ENCODE data around the gene CNTNAP2.

Gene CNTNAP2

DNA sequence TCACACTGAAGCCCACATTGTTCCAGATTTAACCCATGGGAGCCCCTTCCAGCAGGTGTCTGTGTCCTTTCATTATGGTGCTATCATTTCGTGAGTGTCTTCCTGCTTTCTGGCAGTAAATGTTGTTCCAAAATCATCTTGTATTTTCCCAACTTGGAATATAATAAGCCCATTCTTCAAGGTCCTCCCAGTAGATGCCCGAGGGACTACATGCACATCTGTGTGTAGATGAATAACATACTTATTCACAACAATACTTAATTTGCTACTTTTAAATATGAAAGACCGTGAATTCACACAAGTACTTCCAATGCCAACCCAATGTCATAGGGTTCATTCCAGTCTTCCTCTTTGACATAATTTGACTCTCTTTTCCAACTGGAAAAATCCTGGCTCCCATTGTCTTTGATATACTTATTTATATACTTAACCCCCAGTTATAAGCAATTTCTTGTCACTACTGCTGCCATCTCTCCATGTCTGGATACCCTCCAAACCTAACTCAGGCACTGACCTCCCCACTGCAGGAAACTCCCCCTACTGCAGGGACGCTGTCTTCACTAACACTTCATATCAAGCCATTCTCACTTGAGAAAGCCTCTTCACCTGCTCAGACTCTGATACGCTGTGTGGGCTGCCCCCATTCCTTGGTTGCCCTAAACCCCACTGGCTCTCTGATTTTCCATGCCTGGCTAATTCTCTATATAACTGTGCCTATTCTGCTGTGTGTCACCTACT lies 1119.2 kb downstream of the CNTNAP2 start:
- DNase-seq (ENCODE audit: low read depth, low spot score) = no peak

DNA sequence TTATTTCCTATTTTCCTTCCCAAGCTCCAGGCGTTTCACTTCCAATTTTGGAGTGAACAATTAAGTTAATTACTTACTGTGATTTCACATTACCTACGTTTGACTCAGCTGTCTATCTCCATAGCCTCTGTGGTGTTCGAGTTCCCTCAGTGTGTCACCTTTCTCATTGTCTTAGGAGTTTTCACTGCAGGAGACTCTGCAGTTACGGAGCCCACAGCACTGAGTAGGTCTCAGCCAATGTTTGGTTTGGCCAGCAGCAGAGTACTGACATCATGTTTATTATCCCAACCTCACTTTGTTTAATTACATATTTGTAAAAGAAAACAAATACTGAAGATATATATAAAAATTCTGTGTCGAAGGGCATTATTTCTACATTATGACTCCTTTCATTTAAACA lies 1123.9 kb downstream of the CNTNAP2 start:
- DNase-seq (ENCODE audit: low read depth, low spot score) = no peak

DNA sequence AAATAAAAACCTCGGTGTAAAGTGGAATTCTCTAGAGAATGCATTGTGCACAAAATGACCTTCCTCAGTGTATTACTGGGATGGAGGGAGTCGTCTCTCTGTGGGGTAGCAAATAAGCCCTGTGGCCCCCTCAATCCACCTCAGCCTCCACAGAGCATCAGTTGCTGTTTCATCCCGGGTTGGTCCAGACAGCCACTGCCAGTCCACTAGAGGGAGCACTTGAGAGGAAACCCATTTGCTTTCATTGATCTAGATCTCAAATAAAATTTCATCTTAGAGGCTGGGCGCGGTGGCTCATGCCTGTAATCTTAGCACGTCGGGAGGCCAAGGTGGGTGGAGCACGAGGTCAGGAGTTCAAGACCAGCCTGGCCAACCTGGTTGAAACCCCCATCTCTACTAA lies 1128.7 kb downstream of the CNTNAP2 start:
- no peak for DNase-seq (ENCODE audit: low read depth, low spot score)

- no peak for DNase-seq (ENCODE audit: low read depth, low spot score)
Observed at GRCh38 chr7:147249956-147250355, 1133.4 kb downstream of the CNTNAP2 start.

DNA sequence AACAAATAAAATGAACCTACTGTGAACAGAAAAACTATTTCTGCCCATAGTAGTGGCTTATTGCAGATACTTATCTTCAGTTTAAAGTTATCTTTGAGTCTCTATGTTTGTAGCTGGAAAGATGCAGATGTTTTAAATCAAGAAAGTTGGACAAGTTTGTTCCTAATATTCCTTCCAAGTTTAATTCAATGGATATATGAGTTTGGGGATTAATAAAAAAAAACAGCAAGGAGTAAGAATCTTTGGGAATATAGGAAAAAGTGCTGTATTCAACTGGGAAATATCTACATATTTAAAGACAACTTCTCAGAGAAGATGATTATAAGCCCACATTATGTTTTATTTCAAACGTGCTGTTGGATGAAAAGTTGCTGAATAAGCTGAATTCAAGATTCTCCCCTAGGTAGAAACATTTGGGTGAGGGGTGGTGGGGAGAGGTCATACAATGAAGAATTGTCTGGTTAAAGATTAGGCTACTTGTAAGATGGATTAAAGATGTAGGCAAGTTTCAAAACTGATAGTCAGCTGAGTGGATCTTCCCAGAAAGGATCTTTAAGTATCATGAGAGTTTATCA lies 1135.2 kb downstream of the CNTNAP2 start:
- DNase-seq (ENCODE audit: low read depth, low spot score) = no peak

DNA sequence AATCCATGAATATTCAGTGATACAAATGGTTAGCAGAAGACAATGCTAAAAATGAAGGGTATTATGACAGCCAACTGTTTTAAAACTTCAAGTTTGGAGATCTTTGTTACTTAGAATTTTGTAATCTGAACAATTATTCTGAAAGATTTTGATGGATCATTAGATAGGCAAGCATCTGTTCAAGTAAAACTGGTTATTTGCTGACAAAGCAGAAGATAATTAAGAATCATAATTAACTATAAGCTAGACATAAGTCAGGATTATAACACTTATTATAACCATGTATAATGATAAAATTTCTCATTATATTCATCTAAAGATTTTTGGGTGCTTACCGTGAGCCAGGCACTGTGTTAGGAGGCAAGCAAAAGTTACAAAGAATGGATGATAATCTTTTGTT lies 1145.1 kb downstream of the CNTNAP2 start:
- no peak for DNase-seq (ENCODE audit: low read depth, low spot score)

DNA sequence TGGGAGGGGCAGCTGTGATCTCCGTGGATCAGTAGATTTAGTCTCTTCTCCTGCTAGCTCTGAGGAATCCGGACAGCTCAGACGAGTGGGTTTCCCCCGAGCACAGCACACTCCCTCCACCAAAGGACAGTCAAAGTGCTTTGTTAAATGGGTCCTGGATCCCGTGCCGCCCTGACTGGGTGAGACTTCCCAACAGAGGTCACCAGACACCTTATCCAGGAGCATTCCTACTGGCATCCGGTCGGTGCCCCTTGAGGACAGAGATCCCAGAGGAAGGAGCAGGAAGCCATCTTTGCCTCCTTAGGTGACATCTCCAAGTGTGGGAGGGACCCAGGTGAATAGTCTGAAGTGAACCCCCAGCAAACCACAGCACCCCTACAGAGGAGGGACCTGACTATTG lies 1148.9 kb downstream of the CNTNAP2 start:
- no peak for DNase-seq (ENCODE audit: low read depth, low spot score)

DNA sequence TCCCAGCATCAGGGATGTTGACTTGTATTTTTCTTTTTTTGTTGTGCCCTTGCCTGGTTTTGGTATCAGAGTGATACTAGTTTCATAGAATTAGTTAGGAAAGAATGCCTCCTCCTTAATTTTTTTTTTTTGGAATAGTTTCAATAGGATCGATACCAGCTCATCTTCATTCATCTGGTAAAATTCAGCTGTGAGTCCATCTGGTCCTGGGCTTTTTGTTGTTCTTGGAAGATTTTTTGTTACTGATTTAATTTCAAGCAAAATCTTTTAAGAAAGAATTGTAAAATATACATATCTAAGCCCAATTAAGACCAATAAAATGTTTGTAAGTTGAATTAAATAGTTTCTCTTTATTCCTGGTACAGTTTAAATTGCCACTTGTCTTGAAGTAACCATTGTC lies 1159.5 kb downstream of the CNTNAP2 start:
- no peak for DNase-seq (ENCODE audit: low read depth, low spot score)

DNA sequence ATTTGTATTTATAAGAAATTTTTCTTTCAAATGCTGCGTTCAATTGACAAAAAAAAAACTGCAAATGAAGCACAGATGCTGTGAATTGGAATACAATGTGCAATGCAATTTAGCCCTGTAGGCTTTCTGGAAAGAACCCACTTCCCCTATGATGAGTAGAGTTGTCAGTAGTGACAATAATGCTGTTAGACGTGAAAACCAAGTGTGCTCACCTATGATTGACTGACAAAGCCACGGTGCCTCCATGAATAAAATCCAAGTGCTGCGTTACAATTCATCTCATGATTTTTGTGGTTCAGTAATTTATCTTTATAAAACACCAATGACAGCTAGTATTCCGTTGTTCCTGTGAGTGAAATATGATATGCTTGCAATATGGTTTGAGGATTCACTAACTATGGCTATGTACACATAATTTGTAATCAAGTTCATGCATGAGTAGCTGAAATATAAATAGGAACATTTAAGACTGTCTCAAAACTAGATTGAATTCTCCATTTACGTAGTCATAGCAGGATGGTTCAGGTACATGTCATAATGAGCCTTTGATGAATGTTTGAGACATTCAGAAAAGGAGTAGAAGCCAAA lies 1160.3 kb downstream of the CNTNAP2 start:
- DNase-seq (ENCODE audit: low read depth, low spot score) = no peak

GRCh38 chr7:147279514-147279913 lies 1162.9 kb downstream of the CNTNAP2 start:
- DNase-seq (ENCODE audit: low read depth, low spot score) = no peak

- DNase-seq (ENCODE audit: low read depth, low spot score) = no peak
Observed at GRCh38 chr7:147279964-147280374, 1163.4 kb downstream of the CNTNAP2 start.

- no peak for DNase-seq (ENCODE audit: low read depth, low spot score)
Observed at GRCh38 chr7:147282204-147282603, 1165.6 kb downstream of the CNTNAP2 start.

- no peak for DNase-seq (ENCODE audit: low read depth, low spot score)
Observed at GRCh38 chr7:147296201-147296600, 1179.6 kb downstream of the CNTNAP2 start.

- DNase-seq (ENCODE audit: low read depth, low spot score) = no peak
Observed at GRCh38 chr7:147296986-147297385, 1180.4 kb downstream of the CNTNAP2 start.

- no peak for DNase-seq (ENCODE audit: low read depth, low spot score)
Observed at GRCh38 chr7:147298611-147299043, 1182.0 kb downstream of the CNTNAP2 start.

GRCh38 chr7:147300293-147300692 lies 1183.7 kb downstream of the CNTNAP2 start:
- no peak for DNase-seq (ENCODE audit: low read depth, low spot score)

GRCh38 chr7:147304376-147304775 lies 1187.8 kb downstream of the CNTNAP2 start:
- no peak for DNase-seq (ENCODE audit: low read depth, low spot score)

DNA sequence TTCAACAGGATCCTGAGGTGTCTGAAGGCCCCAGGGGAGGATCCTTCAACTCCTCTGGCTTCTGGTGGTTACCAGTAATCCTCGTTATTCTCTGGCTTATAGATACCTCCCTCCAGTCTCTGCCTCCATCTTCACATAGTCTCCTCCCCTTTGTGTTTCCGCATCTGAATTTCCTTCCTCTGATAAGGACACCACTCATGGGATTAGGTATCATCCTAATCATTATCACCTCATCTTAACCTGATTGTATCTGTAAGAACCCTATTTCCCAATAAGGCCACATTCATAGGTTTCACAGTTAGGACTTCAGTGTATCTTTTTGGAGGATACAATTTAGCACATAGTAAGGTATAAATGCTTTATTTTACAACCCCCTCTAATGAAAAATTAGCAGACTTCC lies 1189.2 kb downstream of the CNTNAP2 start:
- no peak for DNase-seq (ENCODE audit: low read depth, low spot score)

- no peak for DNase-seq (ENCODE audit: low read depth, low spot score)
Observed at GRCh38 chr7:147308539-147308938, 1191.9 kb downstream of the CNTNAP2 start.

- no peak for DNase-seq (ENCODE audit: low read depth, low spot score)
Observed at GRCh38 chr7:147311336-147311735, 1194.7 kb downstream of the CNTNAP2 start.

- no peak for DNase-seq (ENCODE audit: low read depth, low spot score)
Observed at GRCh38 chr7:147321504-147321903, 1204.9 kb downstream of the CNTNAP2 start.

DNA sequence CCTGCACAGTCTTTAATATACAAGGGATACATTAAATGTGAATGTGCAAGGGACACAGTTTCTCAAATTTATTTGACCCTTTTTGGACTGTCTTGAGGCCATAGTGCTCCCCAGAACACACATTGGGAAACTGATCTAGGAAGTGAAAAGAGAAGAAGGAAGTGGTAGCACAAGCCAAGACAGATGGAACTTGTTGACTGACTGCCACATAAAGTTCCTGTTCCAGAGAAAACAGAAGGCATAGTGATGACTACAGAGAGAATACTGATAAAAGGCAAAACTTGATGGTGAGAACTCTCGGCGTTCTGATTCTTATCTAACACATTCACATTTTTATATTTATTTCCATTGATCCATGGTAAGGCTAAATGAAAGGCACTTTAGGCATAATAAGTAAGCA lies 1216.4 kb downstream of the CNTNAP2 start:
- DNase-seq (ENCODE audit: low read depth, low spot score) = no peak

GRCh38 chr7:147363101-147363500 lies 1246.5 kb downstream of the CNTNAP2 start:
- DNase-seq (ENCODE audit: low read depth, low spot score) = no peak

Data from brain pericyte (primary cell).